Body of pancreas (tissue), 4 donors: ENCODE results near the gene CHRD.

Experiments
- CTCF ChIP-seq, 7 experiments: fragments of 450-650 bp in 4 of 7; fragments of 200-600 bp in 3 of 7; sonication (generic) in 3 of 7; IDR thresholded peaks; one replicate each; pipeline ENCODE4 v1.5.1; 2016 to 2019; ENCODE audit warnings: antibody characterized with exemption in 7 of 7
- POLR2A ChIP-seq, 3 donors: fragments of 450-650 bp; IDR thresholded peaks; one replicate each; pipeline ENCODE4 v1.6.1; 2016; ENCODE audit warnings: antibody characterized with exemption in 3 of 3, mild to moderate bottlenecking in 2 of 3

DNA sequence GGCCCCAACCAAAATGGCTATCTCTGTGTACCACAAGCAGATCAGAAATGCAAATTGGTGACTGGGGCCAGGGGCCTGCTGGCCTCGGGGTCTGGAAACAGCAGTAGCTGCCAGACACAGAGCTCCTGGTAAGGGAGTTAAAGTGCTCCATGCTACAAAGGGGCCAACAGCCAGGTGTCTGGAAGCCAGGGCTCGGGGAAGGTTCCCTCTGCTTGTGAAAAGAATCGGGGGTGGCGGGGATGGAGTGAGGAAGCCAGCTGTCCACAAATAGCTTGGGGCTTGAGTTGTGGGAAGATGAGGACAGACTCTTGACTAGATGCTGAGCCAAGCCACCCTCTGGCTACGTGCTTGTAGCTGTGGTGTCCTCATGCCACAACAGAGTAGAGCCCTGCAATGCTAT lies 39.3 kb downstream of the CHRD start:
- TF ChIP-seq CTCF (IDR thresholded peaks at IDR 0.05) (no peak), POLR2A (IDR thresholded peaks at IDR 0.05) (no peak)
